Measurements from ENCODE around the gene BEST1. TPM values are rescaled to one million over a fixed set of nuclear protein-coding genes. Genes with fewer than 3 reads are reported as not detected.

BEST1 gene
- total and polyA plus RNA-seq, 2 of the 13 experiments (the other 11 are each of a cell fraction or from before 2014, with no cell fraction given) = 0.09 to 0.65 TPM

- TF ChIP-seq ATF2 (CRISPR knock-in tag; IDR thresholded peaks at IDR 0.05) (peak; percentile 51; the same call in 1 of the 2 replicates), MAFF (IDR thresholded peaks at IDR 0.05; ENCODE audit: low read depth, low read length) (peak; percentile 97), SNAPC5 (CRISPR knock-in tag; IDR thresholded peaks at IDR 0.05; ENCODE audit: borderline replicate concordance) (no peak), IRX3 (CRISPR knock-in tag; IDR thresholded peaks at IDR 0.05; ENCODE audit: borderline replicate concordance, low read depth) (0 out of 2 replicates have a peak, but pooled peaks have one; percentile 43), ZNF570 (CRISPR knock-in tag; IDR thresholded peaks at IDR 0.05; ENCODE audit: borderline replicate concordance) (no peak), SRY (CRISPR knock-in tag; IDR thresholded peaks at IDR 0.05) (no peak), ZNF574 (CRISPR knock-in tag; IDR thresholded peaks at IDR 0.05) (peak; percentile 77), HIC2 (CRISPR knock-in tag; IDR thresholded peaks at IDR 0.05; ENCODE audit: low read depth) (0 out of 2 replicates have a peak, but pooled peaks have one; percentile 41), KMT2B (CRISPR knock-in tag; IDR thresholded peaks at IDR 0.05) (peak; percentile 45; the same call in 1 of the 2 replicates), ZFP1 (CRISPR knock-in tag; IDR thresholded peaks at IDR 0.05) (peak; percentile 35; the same call in 1 of the 2 replicates), ZNF839 (CRISPR knock-in tag; IDR thresholded peaks at IDR 0.05; ENCODE audit: borderline replicate concordance) (no peak), ZNF788 (CRISPR knock-in tag; IDR thresholded peaks at IDR 0.05; ENCODE audit: borderline replicate concordance) (peak; percentile 23; the same call in 1 of the 2 replicates), TBL1XR1 (IDR thresholded peaks at IDR 0.05; ENCODE audit: borderline replicate concordance, low read length, partially characterized antibody) (no peak), MED1 (CRISPR knock-in tag; IDR thresholded peaks at IDR 0.05) (peak; percentile 89; the same call in 1 of the 2 replicates), HOXA3 (CRISPR knock-in tag; IDR thresholded peaks at IDR 0.05) (peak; percentile 71; the same call in 1 of the 2 replicates), ATF7-NPFF (CRISPR knock-in tag; IDR thresholded peaks at IDR 0.05; ENCODE audit: low read depth) (peak; percentile 24; the same call in 1 of the 2 replicates), MED8 (CRISPR knock-in tag; IDR thresholded peaks at IDR 0.05; ENCODE audit: insufficient replicate concordance) (peak; percentile 59), POGK (CRISPR knock-in tag; conservative IDR thresholded peaks at IDR 0.05) (peak; percentile 22; the same call in 1 of the 2 replicates), PHF8 (CRISPR knock-in tag; IDR thresholded peaks at IDR 0.05) (peak; percentile 49), ZNF740 (CRISPR knock-in tag; IDR thresholded peaks at IDR 0.05) (no peak; the same call in 1 of the 2 replicates)
These were observed 21.3 kb downstream of the BEST1 start (continued) for GRCh38 chr11:61971248-61972111.
